Activated CD8-positive, alpha-beta memory T cell treated with anti-CD3 and anti-CD28 coated beads, Interleukin-2, amount 50 U/mL, for 24 hours (primary cell): Measurements from ENCODE around the gene GOLGA3.
"Not testable (repeated sequence)": the region's sequence is repeated elsewhere in the genome, so short reads cannot be mapped to it uniquely, and the experiment has no call there.

Experiments used
- DNase-seq: peaks from one replicate; pipeline ENCODE4 v3.0.0-alpha.2; 2020; ENCODE audit errors: extremely low read depth

GOLGA3 gene

DNA sequence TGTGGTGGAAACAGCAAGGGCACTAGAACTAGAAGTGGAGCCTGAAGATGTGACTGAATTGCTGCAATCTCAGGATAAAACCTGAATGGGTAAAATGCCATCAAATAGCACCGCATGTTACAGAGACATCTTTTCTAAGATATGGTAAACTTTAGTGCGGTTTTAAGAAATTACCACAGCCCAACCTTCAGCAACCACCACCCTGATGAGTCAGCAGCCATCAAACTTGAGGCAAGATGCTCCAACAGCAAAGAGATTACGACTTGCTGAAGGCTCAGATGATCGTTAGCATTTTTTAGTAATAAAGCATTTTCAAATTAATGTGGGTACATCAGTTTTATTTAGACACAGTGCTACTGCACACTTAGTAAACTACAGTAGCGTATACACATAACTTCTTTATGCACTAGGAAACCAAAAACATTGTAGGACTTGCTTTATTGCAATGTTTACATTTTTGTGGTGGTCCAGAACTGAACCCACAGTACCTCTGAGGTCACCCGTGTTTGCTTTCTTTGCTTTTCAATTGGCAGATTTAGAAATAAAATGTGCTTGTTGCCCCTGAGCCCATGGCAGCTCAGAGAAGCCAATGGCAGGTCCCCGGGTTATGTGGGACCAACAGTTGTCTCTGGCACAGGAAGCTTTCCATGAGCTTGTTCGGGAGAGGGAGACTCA is 15.9 kb downstream of the GOLGA3 start:
- DNase-seq = no peak

DNA sequence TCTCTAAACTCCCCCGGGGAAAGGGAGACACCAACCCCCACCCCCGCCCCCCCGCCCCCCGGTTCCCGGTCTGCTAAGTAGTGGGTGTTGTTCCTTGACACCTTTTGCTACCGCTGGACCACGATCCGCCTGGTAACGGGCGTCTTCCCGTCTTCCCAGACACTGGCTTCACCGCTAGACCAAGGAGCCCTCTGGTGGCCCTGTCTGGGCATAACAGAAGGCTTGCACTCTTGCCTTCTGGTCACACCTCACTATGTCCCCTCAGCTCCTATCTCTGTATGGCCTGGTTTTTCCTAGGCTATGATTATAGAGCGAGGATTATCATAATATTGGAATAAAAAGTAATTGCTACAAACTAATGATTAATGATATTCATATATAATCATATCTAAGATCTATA is 19.3 kb downstream of the GOLGA3 start:
- not testable (repeated sequence) for DNase-seq

DNA sequence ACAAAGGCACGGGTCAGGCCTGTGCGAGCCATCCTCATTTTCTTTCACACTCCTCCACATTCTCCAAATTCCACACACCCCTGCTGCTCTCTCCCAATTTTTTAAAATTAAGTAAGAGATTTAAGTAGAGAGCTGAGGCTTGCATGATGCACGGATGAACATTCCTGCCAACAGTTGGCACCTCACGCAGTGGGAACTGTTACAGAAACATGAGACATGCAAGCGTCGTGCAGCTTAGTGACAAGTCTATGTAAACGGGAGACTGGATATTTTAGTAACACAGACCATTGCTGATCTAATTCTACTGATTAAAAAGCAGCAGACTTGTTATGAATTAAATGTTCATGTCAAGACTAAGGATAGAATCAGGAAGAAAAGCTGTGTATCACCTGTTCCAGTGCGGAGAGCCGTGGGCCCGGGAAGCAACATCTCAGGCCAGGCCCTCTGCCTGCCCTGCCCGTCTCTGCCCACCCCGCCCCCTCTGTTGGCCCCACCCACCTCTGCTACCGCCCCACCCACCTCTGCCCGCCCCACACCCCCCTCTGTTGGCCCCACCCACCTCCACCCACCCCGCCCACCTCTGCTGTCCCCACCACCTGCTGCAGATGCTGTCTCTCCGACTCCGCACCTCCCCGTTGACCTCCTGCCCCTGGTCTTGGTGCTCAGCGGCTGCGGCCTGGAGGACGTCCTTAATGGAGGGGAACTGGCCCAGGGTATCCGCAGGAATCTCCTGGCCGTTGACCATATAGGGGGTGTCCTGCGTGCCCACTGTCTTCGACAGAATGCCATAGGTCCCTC is 21.2 kb downstream of the GOLGA3 start:
- DNase-seq = no peak

DNA sequence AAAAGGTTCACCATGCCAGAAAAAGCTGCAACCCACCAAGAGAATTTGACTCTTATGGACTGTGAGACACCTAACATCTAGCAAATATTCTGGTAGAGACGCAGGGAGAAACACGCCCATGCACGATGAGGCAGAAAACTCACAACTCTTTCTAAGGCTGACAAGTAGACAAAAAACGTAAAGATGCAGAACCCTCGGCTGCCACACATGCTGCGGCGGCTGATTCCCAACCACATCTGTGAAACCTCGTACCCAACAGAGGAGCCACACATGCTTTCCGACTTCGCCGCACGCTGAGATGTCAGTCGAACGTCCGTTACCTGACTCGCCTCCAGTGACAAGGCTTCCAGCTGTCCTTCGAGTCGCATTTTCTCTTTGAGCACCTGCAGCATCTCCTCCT is 21.8 kb downstream of the GOLGA3 start:
- DNase-seq = no peak

- no peak for DNase-seq
Measured at GRCh38 chr12:132804426-132804861, 24.2 kb downstream of the GOLGA3 start.

DNA sequence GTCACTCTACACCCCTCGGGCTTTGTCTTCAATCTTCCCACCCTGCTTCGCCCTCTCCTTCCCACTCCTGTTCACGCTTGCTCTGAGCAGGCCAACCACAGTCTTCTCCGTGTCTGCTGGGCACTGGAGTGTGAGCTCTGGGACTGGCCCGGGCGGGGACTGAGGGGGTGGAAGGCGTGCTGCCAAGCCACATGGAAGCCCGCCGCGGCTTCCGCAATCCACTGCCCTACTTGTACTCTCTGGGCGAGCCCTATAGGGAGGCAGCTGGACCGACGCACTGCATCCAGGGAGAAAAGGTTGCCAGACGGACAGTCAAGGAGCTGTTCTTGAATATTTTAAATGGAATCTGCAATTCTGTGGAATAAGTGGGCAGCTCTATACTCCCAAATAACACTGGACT is 24.8 kb downstream of the GOLGA3 start:
- no peak for DNase-seq

- DNase-seq = no peak
Measured at GRCh38 chr12:132803125-132803524, 25.5 kb downstream of the GOLGA3 start.

DNA sequence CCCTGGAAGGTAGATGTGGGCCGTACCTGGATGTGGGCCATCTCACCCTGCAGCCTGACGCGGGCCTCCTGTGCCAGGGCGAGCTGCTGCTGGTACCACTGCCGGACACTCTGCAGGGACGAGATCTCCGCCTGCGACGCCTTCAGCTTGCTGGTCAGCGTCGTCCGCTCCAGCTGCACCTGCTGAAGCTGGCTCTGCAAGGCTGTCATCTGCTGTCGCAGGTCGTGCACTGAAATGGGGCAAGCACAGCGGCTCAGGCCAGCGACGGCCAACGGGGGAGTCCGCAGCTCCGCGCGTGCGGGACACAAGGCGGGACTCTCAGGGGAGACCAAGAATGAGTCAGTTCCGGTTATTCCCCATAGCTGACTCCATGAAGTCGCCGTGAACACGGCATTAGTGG is 26.9 kb downstream of the GOLGA3 start:
- no peak for DNase-seq

- no peak for DNase-seq
Measured at GRCh38 chr12:132798836-132799235, 29.8 kb downstream of the GOLGA3 start.

GRCh38 chr12:132797820-132798570 is 30.7 kb downstream of the GOLGA3 start:
- DNase-seq = no peak

DNA sequence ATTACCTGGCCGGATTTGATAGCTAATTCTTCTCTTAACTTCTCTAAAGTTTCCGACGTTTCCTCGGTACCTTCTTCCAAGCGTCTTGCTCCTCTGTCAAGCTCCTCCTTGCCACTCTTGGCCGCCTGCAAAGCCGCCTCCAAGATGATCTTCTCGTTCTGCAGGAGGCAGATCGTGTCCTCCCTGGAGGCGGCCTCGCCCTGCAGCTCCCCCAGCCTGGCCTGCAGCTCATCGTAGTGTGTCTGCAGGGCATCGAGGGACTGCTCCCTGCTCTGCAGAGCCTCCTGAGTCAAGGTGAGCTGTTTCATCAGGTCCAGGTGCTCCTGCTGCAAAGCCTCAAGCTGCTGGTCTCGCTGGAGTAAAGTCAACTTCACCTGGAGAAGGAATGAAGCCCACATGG is 32.8 kb downstream of the GOLGA3 start:
- DNase-seq = no peak

GRCh38 chr12:132791940-132792339 is 36.7 kb downstream of the GOLGA3 start:
- DNase-seq = not testable (repeated sequence)

DNA sequence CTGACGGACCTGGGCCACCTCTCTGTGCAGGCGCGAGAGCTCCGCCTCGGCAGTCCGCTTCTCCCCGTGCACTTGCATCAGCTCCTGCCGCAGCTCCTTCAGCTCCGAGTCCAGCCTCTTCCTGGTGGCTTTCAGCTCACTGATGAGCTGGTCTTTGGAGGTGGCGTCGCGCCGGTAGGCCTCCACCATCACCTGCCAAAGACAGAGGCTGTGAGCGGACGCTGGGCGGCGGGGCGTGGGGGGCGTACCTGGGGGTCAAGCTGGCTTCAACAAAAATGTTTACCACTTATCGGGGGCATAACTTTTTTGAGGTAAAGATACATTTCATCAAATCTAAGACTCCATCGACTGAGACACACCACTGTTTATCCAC is 39.6 kb downstream of the GOLGA3 start:
- no peak for DNase-seq

DNA sequence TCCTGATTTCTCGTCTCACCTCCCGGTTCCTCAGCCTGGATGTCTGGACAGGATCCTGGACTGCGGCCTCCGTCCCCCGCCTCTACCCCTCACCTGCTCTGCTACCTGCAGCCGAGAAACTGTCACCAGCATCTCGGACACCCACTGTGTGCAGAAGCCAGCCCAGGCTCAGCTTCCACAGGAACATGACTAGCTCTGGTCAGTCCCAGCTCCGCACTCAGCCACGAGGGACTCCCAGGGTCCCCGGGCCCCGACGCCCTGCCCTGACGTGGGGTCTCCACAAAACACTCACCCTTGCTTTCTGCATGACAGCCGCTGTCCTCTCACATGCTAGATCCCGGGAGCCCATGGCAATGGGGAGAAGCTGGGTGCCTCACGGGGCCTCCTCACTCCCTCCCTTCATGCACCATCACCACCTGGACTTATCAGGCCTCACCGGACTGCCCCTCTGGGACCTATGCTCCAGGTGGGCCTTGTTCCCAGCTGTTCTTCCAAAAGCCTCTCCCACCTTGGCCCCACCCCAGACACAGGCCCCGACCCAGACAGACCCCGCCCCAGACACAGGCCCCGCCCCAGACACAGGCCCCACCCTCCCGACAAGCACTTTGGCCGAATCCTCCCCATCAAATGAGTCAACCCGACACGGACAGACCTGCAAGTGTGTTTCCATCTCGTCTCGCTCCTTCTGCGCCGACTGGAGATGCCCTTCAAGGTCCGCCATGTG is 40.1 kb downstream of the GOLGA3 start:
- no peak for DNase-seq

GRCh38 chr12:132787877-132788276 is 40.8 kb downstream of the GOLGA3 start:
- no peak for DNase-seq

GRCh38 chr12:132786192-132786591 is 42.5 kb downstream of the GOLGA3 start:
- DNase-seq = no peak

- DNase-seq = no peak
Measured at GRCh38 chr12:132784580-132784979, 44.1 kb downstream of the GOLGA3 start.

GRCh38 chr12:132783917-132784531 is 44.6 kb downstream of the GOLGA3 start:
- DNase-seq = no peak

DNA sequence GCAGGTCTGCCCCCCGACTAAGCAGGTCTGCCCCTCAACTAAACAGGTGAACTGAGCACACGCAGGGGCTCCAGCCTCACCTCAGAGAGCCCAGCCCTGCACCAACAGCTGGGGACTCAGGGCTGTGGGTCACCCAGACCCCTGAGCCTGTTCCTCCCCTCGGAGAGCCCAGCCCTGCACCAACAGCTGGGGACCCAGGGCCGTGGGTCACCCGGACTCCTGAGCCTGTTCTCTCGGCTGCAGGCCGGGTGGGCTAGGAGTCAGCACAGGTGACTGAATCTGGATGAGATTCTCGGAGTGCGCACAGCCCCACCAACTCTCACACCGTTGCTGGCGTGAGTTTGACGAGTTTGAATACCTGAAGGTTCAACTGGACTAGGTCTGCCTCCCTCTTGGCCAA is 46.7 kb downstream of the GOLGA3 start:
- DNase-seq = no peak

- no peak for DNase-seq
Measured at GRCh38 chr12:132779781-132780353, 48.8 kb downstream of the GOLGA3 start.

DNA sequence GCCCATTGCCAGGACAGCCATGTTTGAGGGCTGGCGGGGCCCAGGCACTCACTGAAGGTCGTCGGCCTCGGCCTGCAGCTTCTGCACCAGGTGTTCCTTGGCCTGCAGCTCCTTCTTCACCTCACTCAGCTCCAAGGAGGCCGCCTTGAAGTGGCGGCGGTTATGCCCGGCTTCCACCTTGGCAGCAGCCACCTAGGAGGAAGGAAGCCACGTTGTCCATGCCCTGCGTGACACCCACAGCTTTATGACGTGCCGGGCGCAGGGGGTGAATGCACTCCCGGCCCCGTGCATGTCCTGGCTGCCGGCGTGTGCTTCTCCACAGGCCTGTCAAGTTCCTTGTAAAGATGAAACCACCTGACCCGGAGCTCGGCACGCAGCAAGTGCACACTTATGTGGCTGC is 51.1 kb downstream of the GOLGA3 start:
- DNase-seq = no peak
